ENCODE data around the gene MAGEA2B.
"Not testable (repeated sequence)": the region's sequence is repeated elsewhere in the genome, so short reads cannot be mapped to it uniquely, and the experiment has no call there.

Gene MAGEA2B

DNA sequence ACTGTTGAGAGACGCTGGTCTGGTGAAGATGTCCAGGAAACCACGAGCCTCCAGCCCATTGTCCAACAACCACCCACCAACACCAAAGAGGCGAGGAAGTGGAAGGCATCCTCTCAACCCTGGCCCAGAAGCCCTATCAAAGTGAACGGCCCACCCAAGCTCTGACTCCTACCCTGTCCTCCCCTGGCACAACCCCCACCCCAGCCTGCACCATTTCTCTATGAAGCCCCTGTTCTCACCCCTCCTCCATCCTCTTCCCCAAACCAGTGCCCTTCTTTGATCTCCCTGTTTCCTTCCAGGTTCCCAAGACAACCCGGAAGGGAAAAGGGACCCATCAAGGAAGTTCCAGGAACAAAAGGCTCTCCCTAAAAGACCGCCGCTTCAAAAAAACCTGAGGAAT lies 45.1 kb downstream of the MAGEA2B start:
- not testable (repeated sequence) for DNase-seq

DNA sequence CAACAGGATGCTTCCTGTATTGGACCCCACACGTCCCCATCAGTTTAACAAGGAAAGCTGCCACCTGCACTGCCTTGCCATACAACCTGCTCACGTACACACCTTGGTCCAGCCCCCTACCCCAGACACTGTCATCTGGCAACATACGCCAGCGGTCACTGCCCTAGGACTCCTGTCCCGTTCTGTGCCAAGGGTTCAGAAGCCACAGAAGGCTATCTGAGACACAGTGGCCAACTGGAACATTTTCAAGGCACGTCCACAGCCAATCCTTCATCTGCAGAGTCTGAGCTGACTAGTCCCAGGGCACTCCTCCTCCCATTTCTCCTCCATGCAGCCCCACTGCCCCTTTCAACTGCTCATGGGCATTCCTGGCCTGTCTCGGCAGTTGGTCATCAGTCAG lies 47.2 kb downstream of the MAGEA2B start:
- not testable (repeated sequence) for DNase-seq

DNA sequence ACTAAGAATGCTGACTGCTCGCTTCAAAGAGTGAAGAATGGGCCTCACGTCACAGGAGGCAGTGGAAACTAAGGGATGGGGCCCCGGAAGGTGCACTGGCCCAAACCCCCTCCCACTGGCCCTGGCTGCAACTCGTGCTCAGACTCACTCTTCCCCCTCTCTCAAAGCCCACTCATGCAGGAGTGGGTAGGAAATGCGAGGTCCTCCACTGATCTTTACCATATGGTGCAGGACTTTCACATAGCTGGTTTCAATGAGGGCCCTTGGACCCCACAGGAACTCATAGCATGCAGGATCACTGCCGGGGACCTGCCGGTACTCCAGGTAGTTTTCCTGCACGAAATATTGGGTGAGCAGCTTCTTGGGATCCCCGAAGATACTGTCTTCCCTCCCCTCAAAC lies 52.1 kb downstream of the MAGEA2B start:
- DNase-seq: not testable (repeated sequence)

Data from NCI-H1694 (cell line).